Activated CD4-positive, CD25-positive, alpha-beta regulatory T cell treated with anti-CD3 and anti-CD28 coated beads, Interleukin-2, amount 50 U/mL, for 24 hours (primary cell): ENCODE data around the gene GP9.
"Not testable (repeated sequence)": the region's sequence is repeated elsewhere in the genome, so short reads cannot be mapped to it uniquely, and the experiment has no call there.

Source experiments
- ATAC-seq, 2 donors: fragments of 150-1000 bp; cut with Tn5 transposase; one replicate each; pipeline ENCODE4 v1.10.0; 2021; ENCODE audit warnings: mild to moderate bottlenecking in 1 of 2, moderate library complexity in 1 of 2

GP9 gene

DNA sequence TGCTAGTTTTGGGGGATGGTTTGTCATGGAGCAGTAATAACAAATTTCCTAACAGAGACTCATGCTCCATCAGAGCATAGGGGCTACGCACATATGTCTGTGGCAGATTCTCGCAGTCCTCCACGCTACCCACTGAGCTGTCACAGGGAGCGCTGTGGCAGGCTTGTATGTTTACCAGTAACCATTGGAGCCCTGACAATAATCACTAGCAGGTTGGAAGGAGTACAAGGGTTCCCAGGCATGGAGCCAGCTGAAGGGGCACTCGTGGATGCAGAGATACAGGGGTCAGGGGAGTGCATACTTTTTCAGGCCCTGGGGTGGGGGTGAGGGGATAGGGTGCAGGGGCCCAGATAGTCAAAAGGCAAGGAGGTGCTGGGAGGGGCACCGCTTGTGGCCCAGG, 7.9 kb upstream of the GP9 start:
- no peak for ATAC-seq

DNA sequence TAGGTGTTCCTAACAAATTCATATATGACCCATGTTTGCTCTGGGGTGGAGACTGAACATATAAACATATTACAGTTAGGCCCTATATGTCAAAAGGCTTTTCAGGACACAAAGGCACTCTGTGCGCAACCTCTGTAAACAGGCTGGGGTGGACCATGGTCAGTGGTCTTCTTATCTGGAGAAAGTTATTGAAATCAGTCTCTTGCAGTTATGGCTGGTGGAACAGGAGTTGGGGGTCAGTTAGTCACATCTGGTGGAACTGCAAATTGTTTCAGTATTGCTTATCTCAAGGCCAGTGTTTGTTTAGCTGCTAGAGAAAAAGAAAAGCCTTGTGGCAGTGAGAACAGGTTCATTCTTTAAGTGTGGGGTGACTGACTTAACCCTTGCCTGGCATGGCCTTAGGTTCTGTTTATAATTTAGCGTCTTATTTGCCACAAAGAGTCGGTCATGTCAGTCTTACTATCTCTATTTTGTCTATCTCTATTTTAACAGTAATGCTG, 5.9 kb upstream of the GP9 start:
- no peak for ATAC-seq

DNA sequence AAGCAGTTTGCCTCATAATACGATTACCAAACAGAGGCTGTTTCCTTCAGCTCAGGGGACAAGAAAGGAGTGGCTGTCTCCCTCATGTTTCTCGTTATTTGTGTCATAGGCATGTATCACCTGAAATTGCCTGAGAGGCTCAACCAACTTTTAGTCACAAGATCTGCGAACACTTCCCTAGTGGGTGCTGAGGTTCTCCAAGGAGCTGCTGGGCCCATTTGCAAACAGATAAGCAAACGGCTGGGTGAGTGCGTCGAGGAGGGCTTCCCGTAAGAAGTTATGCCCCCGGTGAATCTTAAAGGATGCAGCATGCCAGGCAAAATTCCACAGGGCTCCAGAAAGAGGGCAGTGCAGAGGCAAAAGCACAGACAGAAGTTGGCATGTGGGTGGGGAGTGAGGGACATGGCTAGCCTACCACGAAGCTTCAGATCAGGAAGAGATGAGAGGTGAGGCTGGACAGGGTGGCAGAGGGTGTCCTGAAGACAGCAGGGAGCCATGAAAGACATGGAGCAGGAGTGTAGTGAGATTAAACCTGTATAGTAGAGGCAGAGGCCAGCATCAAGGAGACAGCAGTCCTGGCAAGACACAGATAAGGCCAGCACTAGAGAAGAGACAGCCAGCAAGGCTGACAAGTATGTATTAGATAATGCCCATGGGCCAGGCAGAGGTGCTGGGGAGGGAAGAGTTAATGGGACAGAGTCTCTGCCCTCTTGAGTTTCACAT, 4.0 kb upstream of the GP9 start:
- ATAC-seq, result no peak

DNA sequence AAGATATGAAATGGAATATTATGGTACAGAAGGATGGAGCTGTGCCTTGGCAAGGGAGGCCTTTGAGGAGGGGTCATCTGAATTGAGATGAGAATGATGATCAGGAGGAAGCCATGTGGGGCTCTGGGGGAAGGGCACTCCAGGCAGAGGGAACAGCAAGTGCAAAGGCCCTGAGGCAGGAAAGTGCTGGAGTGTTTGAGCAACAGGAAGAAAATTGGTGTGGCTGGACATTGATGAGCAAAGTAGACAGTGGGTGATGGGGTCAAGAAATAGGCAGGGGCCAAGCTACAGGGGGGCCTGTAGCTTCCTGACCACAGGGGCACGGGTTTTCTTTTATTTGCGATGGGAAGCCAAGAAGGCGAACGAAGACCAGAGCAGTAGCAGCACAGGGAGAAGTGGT, 3.3 kb upstream of the GP9 start:
- no peak for ATAC-seq

DNA sequence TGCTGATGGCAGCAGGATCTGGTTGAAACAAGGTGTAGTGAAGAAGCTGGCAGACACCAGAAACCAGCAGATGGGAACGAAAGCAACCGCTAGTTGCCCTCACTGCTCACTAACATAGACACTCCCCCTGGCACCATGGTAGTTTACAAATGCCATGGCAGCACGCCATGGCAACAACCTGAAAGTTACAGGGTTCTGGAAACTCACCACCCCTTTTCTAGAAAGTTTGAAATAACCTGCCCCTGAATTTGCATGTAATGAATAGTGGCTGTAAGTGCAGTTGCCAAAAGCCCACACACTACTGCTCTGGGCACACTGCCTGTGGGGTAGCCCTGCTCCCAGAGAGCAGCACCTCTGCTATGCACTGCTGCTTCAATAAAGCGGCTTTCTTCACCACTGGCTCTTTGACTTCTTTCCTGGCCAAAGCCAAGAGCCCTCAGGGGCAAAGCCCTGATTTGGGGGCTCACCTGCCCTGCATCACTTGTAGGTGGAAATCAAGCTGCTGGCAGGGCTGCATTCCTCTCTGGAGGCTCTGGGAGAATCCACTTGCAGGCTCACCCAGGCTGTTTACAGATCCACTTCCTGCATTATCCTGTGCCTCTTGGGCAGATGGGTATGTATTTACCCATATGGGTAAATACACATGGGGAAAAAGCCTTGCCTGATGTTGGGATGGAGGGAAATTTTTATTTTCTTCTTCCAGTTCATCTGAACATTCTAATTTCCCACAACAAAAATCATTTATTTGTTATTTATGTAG, 2.0 kb upstream of the GP9 start:
- ATAC-seq, result peak in 1 of 2 donors; percentile 54

DNA sequence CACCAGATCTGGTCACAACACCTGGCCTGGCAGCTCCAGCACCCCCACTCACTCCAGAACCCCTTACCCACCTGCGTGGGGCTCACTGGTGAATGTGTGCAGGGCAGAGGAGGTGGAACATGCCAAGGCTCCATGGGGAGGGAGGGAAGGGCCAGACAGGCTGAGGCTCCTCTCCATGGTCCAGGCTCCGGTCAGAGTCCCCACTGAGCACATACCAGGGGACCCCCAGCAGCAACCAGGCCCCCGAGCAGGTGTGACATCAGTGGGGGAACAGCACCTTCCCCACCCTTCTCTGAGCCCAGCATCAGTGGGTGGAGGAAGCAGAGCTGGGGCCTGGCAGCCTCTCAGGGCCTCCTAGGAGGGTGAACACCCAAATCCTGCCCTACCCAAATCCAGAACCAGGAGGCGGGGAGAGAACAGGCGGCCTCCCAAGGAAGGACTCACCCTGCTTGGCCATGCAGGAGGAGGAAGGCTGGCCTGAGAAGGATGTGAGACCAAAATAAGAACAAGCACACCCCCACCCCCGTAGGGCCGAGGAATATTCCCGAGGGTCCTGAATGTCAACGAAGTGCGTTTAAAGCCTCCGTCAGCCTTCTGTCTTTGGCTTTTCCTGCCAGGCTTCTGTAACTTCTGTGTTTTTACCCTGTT, 1.1 kb upstream of the GP9 start:
- ATAC-seq, result no peak

DNA sequence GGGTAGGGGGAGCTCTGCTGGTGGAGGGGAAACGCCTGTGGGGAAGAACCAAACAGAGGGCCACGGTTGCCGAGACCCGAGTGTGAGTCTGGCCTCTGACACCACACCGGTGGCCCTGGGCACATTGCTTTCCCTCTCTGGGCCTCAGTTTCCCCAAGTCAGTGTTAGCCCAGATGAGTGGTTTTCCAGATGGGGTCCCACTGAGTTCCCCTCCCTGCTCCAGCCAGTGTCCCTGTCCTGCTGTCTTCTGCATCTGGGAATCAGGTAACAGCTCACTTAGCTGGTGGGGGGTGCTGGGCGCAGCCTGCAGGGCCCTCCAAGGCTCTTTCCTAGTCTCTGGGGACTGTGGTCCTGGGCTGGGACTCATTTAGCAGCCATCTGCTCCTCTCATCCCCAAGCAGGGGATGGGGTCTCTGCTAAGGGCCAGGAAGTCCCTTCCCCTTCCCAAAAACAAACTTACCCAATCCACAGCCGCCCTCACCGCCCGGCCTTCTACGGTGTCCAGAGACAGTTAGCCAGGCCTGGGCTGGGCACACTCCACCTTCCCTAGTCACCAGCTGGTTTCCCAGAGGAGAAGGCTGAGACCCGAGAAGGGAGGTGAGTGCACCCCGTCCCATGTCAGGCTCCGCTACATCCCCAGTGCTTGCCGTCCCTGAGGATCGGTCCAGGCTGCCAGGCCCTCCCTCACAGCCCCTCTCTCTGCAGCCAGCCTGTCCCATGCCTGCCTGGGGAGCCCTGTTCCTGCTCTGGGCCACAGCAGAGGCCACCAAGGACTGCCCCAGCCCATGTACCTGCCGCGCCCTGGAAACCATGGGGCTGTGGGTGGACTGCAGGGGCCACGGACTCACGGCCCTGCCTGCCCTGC, 676 bp downstream of the GP9 start:
- no peak for ATAC-seq

DNA sequence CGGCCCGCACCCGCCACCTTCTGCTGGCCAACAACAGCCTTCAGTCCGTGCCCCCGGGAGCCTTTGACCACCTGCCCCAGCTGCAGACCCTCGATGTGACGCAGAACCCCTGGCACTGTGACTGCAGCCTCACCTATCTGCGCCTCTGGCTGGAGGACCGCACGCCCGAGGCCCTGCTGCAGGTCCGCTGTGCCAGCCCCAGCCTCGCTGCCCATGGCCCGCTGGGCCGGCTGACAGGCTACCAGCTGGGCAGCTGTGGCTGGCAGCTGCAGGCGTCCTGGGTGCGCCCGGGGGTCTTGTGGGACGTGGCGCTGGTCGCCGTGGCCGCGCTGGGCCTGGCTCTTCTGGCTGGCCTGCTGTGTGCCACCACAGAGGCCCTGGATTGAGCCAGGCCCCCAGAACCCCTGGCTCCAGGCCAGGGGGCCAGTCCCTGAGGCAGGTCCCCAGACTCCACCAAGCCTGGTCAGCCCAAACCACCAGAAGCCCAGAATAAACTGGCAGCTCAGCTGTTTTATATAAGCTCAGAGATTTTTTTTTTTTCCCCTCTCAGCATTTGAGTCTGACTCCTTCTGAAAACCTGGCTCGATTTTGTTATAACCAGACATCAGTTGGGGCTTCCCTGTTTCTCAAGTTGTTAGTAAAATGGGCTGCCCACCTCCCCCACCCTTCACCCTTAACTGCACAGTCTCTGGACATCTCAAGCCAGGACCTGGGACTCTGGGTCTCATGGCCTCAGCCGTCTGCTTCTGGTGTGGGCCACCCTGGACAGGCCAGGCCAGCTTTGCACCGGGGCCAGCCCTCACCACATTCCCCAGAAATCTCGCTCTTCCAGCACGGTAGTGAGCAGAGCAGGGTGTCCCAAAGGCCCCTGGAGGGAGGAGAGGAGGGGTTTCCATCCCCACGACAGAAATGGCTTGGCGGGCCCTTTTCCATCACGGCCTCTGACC, 1.6 kb downstream of the GP9 start:
- no peak for ATAC-seq

DNA sequence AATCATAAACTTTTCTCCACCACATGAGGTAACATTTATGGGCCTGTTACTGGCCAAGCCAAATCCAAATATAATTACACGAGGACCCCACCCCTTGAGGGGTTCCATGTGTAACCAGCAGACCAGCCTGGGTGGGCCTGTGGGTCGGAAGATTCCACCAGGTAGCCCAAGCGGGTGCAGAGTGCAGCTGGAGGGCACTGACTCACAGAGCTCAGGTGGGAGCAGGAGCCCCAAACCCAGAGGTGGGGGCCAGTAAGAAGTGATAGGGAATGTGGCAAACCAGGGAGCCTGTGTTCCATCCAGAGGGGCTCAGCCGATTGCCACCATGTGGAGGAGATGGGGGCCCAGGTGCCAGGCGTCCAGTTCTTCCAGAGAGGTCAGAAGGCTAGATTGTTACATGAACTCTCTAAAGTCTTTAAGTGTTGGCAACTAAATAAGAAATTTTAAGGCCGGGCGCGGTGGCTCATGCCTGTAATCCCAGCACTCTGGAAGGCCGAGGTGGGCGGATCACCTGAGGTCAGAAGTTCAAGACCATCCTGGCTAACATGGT, 2.6 kb downstream of the GP9 start:
- ATAC-seq, result no peak

DNA sequence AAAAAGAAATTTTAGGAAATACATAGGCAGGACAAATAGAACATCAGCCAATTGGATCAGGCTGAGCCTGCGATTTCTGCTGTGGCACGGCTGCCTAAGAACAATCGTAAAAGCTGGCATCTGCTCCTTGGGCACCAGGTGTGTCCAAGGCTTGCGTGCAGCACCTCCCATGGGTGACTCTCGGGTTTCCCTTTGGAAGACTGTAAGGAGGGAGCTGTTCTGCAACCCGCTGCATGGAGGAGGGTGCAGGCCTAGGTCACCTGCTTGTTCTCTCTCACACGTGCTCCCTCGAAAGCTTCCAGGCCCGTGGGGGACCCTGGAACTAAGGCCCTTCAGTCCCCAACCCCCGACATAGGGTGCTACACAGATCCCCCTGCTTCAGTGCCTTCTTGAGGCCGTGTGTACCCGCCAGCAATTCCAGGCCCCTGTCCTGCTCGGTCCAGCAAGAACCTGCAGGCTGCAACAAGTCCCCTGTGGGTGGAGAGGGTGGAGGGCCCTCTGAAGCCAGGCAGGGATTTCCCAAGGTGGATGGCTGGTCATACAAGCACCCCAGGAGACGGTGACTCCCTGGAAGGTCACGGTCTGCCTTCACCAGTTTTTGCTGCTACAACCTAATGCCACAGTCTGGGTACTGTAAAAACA, 3.4 kb downstream of the GP9 start:
- no peak for ATAC-seq

DNA sequence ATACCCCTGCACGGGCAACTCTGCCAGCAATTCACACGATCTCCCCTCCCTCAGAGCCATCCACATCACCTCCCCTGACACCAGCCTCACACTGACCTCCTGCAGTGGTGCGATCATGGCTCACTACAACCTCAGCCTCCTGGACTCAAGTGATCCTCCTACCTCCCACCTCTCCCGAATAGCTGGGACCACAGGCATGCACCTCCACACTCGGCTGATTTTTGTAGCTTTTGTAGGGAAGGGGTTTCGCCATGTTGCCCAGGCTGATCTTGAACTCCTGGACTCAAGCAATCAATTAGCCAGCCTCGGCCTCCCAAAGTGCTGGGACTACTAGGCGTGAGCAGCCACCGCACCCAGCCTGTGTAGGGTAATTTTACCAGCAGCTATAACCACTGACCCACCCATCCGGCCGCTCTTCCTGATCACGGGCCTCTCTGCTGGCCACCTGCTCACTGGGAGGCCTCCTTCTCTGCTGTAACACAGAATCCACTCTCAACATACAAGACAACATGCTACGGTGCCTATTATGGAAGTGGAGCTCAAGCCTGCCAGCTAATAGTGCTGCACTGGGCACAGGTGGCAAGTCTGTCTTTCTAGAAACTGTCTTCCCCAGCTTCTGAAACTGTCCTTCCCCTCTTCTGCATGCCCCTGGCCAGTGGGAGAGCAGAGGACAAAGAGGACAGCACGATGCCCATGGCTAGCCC, 4.6 kb downstream of the GP9 start:
- no peak for ATAC-seq

DNA sequence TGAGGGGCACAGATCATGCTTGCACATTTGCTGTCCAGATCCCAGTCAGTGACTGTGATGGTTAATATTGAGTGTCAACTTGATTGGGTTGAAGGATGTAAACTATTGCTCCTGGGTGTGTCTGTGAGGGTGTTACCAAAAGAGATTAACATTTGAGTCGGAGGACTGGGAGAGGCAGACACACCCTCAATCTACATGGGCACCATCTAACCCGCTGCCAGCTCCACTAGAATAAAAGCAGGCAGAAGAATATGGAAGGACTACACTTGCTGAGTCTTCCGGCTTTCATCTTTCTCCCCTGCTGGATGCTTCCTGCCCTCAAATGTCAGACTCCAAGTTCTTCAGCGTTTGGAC, 5.1 kb downstream of the GP9 start:
- ATAC-seq, result no peak

DNA sequence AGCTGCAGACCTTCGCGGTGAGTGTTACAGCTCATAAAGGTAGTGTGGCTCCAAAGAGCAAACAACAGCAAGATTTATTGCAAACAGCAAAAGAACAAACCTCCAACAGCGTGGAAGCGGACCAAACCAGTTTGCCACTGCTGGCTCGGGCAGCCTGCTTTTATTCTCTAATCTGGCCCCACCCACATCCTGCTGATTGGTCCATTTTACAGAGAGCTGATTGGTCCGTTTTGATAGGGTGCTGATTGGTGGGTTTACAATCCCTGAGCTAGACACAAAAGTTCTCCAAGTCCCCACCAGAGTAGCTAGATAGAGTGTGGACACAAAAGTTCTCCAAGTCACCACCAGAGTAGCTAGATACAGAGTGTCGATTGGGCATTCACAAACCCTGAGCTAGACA, 7.1 kb downstream of the GP9 start:
- ATAC-seq, result not testable (repeated sequence)

DNA sequence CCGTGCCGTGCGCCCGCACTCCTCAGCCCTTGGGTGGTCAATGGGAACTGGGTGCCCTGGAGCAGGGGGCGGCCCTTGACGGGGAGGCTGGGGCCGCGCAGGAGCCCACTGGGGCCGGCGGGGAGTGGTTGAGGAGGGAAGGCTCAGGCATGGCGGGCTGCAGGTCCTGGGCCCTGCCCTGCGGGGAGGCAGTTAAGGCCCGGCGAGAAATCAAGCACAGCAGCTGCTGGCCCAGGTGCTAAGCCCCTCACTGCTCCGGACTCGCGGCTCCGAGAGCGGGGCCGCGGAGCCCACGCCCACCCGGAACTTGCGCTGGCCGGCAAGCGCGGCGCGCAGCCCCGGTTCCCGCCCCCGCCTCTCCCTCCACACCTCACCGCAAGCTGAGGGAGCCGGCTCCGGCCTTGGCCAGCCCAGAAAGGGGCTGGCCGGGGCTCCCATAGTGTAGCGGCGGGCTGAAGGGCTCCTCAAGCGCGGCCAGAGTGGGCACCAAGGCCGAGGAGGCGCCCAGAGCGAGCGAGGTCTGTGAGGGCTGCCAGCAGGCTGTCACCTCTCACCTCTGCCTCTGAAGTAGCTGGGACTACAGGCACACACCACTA, 7.8 kb downstream of the GP9 start:
- ATAC-seq, result peak; percentile 21 to 30

DNA sequence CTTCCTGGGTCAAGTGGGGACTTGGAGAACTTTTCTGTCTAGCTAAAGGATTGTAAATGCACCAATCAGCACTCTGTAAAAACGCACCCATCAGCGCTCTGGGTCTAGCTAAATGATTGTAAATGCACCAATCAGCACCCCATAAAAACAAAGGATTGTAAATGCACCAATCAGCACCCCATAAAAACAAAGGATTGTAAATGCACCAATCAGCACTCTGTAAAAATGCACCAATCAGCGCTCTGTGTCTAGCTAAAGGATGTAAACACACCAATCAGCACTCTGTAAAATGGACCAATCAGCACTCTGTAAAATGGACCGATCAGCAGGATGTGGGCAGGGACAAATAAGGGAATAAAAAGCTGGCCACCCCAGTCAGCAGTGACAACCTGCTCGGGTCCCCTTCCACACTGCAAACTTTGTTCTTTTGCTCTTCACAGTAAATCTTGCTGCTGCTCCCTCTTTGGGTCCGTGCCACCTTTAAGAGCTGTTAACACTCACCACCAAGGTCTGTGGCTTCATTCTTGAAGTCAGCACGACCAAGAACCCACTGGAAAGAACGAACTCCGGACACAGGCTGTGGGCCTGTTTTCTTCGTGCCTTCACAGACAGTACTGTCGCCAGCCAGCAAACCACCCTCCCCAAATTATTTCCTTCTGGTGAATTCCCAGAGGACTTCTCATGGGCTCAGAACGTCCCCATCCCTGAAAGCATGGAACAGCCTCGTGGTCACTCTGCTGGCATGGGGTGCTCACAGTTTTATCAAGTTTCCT, 8.9 kb downstream of the GP9 start:
- peak in 1 of 2 donors; percentile 24 for ATAC-seq

DNA sequence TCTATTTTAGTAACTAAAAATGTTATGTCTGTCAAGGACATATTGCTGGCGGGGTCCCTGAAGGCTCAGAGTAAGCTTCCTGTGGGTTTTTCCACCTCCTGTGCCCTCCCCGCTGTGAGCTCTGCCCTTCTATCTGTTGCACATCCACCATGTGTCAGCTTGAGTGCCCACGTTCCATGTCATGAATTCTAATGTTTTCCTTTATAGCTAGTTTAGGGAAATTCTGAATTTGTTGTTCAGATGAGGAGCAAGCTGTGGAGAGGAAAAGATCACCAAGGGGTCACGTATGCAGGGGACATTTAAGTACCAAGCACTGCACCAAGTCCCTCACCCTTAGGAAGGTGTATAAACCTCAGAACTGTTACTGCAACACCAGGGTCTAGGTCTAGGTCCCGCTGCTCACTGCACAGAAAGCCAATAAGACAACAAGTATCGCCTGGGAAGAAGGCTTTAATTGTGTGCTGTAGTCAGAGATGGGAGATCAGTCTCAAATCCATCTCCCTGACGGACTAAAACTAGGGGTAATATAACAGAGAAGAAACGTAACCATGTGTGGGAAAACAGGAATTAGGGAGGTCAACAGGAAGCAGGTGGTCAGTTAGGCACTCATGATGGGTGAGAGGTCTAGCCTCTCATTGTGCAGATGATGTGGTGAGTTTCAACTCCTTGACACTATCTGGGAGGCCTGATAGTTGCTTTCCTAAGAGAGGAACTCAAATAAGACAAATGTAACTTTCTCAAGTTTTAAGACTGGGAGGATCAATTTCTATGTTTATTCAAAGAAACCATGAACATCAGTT, 9.7 kb downstream of the GP9 start:
- no peak for ATAC-seq

DNA sequence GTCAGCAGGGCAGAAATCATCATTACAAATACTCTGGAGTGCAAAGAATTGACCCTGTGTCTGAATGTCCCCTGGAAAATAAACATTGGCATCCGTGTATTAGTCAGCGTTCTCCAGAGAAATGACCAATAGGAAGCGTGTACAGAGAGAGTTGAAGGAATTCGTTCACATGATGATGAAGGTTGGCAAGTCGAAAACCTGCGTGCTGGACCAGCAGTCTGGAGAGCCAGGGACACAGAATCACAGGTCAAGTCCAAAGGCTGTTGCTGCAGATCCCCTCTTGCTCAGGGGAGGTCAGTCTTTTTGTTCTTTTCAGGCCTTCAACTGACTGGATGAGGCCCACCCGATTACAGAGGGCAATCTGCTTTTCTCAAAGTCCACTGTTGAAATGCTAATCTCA, 16.6 kb downstream of the GP9 start:
- ATAC-seq, result no peak

DNA sequence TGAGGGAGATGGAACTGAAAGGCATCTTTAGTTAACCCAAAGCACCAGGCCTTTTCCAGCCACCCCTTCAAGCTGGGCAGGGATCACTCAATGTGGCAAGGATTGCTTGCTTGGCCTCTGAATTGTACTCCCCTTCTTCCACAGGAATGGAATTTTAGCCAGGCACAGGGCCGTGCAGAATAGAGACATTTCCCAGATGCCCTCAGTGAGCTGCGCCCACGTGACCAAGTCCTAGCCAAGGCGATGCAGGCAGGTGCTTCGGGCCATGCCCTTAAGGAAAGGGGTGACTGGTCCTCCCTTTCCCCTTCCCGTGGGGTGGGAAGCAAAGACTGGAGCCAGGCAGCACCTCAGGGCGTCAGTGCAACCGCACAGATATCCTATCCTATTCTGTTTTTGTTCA, 17.9 kb downstream of the GP9 start:
- no peak for ATAC-seq
